GM19035 (cell line): ENCODE data around the gene SCAMP5.

Experiments used
- ATAC-seq: cut with Tn5 transposase; IDR thresholded peaks from one replicate; pipeline ENCODE4 v1.9.1; 2021; ENCODE audit not compliant: unreplicated experiment

SCAMP5 gene

GRCh38 chr15:75067123-75067830 is 71.9 kb downstream of the SCAMP5 start:
- ATAC-seq, result no peak

DNA sequence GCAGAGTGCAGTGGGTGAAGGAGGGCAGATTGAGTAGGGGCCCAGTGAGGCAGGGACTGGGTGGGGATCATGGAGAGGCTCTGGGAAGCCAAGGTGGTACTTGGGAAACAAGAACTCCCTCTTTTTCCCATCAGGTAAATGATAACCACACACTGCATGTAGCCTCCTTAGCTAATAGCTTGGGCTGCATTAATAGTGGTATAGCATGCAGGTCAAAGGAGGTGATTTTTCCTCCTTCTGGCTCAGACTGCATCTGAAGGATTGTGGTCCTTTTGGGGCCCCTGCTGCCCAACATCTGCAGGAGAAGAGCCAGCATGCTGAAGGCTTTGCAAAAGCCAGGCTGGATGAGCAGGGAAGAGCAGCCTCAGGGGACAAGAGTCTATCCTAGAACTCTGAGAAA is 73.4 kb downstream of the SCAMP5 start:
- no peak for ATAC-seq

DNA sequence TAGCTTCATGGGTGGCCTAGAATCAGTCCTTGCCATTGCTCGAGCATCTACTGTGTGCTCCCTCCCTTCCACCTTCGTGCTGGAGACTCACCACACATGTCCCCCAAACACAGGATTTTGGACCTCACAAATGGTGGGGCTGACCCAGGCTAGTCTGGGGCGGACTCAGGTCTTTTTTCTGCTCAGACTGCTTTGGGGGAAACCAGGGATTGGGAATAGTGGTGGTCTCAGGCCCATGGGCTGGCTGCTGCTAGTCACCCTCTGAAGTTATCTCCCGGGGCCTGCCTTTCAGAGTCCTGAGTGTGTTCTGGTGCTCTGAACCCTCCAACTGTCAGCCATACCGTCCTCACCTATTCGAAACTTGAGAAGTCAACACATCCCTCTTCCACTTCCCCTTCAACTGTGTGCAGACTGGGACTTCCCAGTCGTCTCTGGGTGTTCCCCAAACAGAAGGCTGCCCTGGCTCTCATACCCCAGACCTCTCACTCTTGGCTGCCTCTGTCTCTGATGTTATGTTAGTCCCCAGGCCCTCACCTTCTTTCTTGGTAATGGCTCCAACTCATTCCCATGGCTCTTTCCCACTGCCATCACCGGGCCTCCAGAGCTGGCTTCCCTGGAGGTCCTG is 74.0 kb downstream of the SCAMP5 start:
- ATAC-seq, result peak; percentile 77

DNA sequence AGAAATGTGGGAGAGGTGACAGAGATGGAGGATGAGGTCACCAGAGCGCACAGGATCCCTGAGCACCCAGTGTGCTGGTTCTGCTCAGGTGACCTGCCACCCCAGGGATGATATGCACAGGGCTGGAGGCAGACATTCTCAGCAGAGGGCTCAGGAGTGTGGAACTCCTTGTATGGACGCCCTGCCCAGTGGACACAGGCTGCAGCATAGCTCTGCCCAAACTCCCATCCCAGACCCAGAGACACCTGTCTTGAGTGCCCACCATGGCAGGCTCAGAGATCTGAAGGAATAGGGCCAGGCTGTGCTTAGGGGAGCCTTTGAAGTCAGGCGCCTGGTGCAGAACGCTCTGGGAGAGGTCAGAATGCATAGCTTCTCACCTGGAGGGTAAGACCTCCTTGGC is 75.3 kb downstream of the SCAMP5 start:
- ATAC-seq, result no peak
